Nephron (organoid): Measurements from ENCODE around the gene KLB.

Experiments
- H3K27ac Mint-ChIP-seq, 3 experiments: 2 replicates each; pipeline ENCODE4 v1.8.0; 2020; ENCODE audit warnings: mixed read lengths in 3 of 3, mild to moderate bottlenecking in 2 of 3, moderate library complexity in 1 of 3
- H3K27me3 Mint-ChIP-seq: 2 replicates; pipeline ENCODE4 v1.8.0; 2021; ENCODE audit warnings: low read depth, mild to moderate bottlenecking, moderate library complexity, mixed read lengths
- H3K36me3 Mint-ChIP-seq: 2 replicates; pipeline ENCODE4 v1.8.0; 2020; ENCODE audit warnings: low read depth, mixed read lengths
- H3K4me1 Mint-ChIP-seq: 2 replicates; pipeline ENCODE4 v1.8.0; 2020; ENCODE audit warnings: mixed read lengths
- H3K4me3 Mint-ChIP-seq, 3 experiments: 2 replicates each; pipeline ENCODE4 v1.8.0; 2020; ENCODE audit warnings: mild to moderate bottlenecking in 3 of 3, mixed read lengths in 3 of 3, moderate library complexity in 2 of 3
- H3K9me3 Mint-ChIP-seq: 2 replicates; pipeline ENCODE4 v1.8.0; 2020; ENCODE audit warnings: mixed read lengths
- TF ChIP-seq, protein P1 (sequence below), 3 experiments: fragments of 200-600 bp; sonication (generic); IDR thresholded peaks; one replicate each; pipeline ENCODE4 v1.5.0; 2021; ENCODE audit warnings: antibody characterized with exemption in 3 of 3; ENCODE audit not compliant: unreplicated experiment in 3 of 3

Gene KLB

DNA sequence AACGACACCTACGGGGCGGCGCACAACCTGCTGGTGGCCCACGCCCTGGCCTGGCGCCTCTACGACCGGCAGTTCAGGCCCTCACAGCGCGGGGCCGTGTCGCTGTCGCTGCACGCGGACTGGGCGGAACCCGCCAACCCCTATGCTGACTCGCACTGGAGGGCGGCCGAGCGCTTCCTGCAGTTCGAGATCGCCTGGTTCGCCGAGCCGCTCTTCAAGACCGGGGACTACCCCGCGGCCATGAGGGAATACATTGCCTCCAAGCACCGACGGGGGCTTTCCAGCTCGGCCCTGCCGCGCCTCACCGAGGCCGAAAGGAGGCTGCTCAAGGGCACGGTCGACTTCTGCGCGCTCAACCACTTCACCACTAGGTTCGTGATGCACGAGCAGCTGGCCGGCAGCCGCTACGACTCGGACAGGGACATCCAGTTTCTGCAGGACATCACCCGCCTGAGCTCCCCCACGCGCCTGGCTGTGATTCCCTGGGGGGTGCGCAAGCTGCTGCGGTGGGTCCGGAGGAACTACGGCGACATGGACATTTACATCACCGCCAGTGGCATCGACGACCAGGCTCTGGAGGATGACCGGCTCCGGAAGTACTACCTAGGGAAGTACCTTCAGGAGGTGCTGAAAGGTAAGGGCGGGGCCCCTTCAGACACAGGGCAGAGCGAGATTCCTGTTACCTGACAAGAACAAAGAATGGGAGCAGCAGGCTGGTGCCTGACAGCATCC is 40.3 kb downstream of the KLB start:
- no peaks in the 10 kb centered on the region for H3K27me3 Mint-ChIP-seq

DNA sequence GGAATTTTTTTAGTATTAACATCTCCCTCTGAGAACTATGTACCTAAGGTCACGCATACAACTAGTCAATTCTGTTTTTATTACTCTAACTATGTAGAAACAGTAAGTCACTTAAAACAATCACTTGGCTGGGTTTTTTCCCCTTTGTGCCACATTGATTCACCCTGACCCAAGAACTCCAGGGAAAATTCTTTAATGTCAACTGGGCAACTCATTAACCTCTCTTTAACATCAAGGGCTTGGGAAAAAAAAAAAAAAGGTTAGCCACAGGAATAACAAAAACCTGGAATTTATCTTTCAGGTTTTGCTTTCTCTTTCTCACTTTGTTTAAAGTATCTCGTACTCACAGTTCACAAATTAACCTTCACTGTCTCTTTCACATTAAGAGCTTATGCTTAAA is 43.9 kb downstream of the KLB start:
- H3K4me3 Mint-ChIP-seq = no peak overlapping the region
- no peaks in the 10 kb centered on the region for H3K9me3 Mint-ChIP-seq
- H3K4me1 Mint-ChIP-seq = no peaks in the 10 kb centered on the region
- H3K27me3 Mint-ChIP-seq = no peaks in the 10 kb centered on the region
- TF ChIP-seq, protein P1, sequence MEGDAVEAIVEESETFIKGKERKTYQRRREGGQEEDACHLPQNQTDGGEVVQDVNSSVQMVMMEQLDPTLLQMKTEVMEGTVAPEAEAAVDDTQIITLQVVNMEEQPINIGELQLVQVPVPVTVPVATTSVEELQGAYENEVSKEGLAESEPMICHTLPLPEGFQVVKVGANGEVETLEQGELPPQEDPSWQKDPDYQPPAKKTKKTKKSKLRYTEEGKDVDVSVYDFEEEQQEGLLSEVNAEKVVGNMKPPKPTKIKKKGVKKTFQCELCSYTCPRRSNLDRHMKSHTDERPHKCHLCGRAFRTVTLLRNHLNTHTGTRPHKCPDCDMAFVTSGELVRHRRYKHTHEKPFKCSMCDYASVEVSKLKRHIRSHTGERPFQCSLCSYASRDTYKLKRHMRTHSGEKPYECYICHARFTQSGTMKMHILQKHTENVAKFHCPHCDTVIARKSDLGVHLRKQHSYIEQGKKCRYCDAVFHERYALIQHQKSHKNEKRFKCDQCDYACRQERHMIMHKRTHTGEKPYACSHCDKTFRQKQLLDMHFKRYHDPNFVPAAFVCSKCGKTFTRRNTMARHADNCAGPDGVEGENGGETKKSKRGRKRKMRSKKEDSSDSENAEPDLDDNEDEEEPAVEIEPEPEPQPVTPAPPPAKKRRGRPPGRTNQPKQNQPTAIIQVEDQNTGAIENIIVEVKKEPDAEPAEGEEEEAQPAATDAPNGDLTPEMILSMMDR (IDR thresholded peaks at IDR 0.05; ENCODE audit: unreplicated experiment in 3 of 3) = no peak
- peak overlapping the region; percentile 15 to 84 (median 57) for H3K27ac Mint-ChIP-seq
- peaks cover 59% of the 10 kb centered on the region for H3K36me3 Mint-ChIP-seq

More for the DNA sequence above, 40.3 kb downstream of the KLB start:
- Mint-ChIP-seq H3K9me3 (no peaks in the 10 kb centered on the region), H3K4me1 (no peaks in the 10 kb centered on the region), H3K4me3 (no peak overlapping the region), H3K27ac (no peak overlapping the region), H3K36me3 (peaks cover 26% of the 10 kb centered on the region)
- TF ChIP-seq, protein P1 (IDR thresholded peaks at IDR 0.05; ENCODE audit: unreplicated experiment in 3 of 3) = no peak

DNA sequence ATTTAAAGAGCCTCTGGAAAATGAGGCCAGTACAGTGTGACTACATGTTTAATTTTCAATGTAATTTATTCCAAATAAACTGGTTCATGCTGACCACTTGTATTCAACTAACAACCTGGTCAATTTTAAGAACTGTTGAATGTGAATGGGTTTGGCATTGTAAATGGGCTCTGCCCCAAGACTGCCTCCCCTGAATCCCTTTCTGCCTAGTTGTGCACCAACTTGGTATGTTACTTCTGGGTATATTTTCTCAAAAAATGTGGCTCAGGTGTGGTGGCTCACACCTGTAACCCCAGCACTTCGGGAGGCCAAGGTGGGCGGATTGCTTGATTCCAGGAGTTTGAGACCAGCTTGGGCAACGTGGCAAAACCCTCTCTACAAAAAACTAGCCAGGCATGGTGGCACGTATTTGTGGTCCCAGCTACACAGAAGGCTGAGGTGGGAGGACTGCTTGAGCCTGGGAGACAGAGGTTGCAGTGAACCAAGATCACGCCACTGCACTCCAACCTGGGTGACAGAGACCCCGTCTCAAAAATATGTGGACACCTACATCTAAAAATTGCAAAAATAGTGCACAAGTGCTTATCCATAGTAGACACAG is 44.8 kb downstream of the KLB start:
- H3K4me1 Mint-ChIP-seq = peaks cover 4% of the 10 kb centered on the region
- no peak overlapping the region for H3K4me3 Mint-ChIP-seq
- peaks cover 67% of the 10 kb centered on the region for H3K36me3 Mint-ChIP-seq
- H3K9me3 Mint-ChIP-seq = no peaks in the 10 kb centered on the region
- TF ChIP-seq, protein P1 (IDR thresholded peaks at IDR 0.05; ENCODE audit: unreplicated experiment in 3 of 3) = no peak
- H3K27me3 Mint-ChIP-seq = no peaks in the 10 kb centered on the region
- peak overlapping the region in 2 of 3 experiments; percentile 40 to 84 for H3K27ac Mint-ChIP-seq

GRCh38 chr4:39452153-39452859 is 45.6 kb downstream of the KLB start:
- TF ChIP-seq, protein P1 (IDR thresholded peaks at IDR 0.05; ENCODE audit: unreplicated experiment in 3 of 3) = no peak
- Mint-ChIP-seq H3K36me3 (peaks cover 75% of the 10 kb centered on the region), H3K4me3 (no peak overlapping the region), H3K4me1 (peaks cover 12% of the 10 kb centered on the region), H3K9me3 (no peaks in the 10 kb centered on the region), H3K27ac (peak overlapping the region in 2 of 3 experiments; percentile 40 to 57), H3K27me3 (no peaks in the 10 kb centered on the region)

GRCh38 chr4:39452860-39453587 is 46.3 kb downstream of the KLB start:
- H3K9me3 Mint-ChIP-seq = no peaks in the 10 kb centered on the region
- H3K4me3 Mint-ChIP-seq = no peak overlapping the region
- no peaks in the 10 kb centered on the region for H3K27me3 Mint-ChIP-seq
- TF ChIP-seq, protein P1 (IDR thresholded peaks at IDR 0.05; ENCODE audit: unreplicated experiment in 3 of 3) = no peak
- peak overlapping the region in 1 of 3 experiments; percentile 10 for H3K27ac Mint-ChIP-seq
- H3K4me1 Mint-ChIP-seq = peaks cover 19% of the 10 kb centered on the region
- peaks cover 80% of the 10 kb centered on the region for H3K36me3 Mint-ChIP-seq
